Naive B cell (primary cell): ENCODE measurements around the gene HSP90B1. TPM values are rescaled to one million over a fixed set of nuclear protein-coding genes. Genes with fewer than 3 reads are reported as not detected.

ENCODE experiments used
- ATAC-seq, 2 donors: fragments of 150-1000 bp; cut with Tn5 transposase; 2 replicates each; pipeline ENCODE4 v1.10.0; 2021; ENCODE audit warnings: low read depth in 2 of 2, mild to moderate bottlenecking in 2 of 2, moderate library complexity in 2 of 2
- DNase-seq: peaks from one replicate; pipeline ENCODE4 v3.0.0; 2022
- H3K27ac Mint-ChIP-seq, 6 donors: one replicate each; pipeline ENCODE4 v1.8.0; 2020 to 2022; ENCODE audit warnings: mild to moderate bottlenecking in 6 of 6, mixed read lengths in 6 of 6, moderate library complexity in 5 of 6, inconsistent platforms in 2 of 6
- H3K27me3 Mint-ChIP-seq, 3 donors: one replicate each; pipeline ENCODE4 v1.8.0; 2021 to 2022; ENCODE audit warnings: mixed read lengths in 3 of 3, mild to moderate bottlenecking in 1 of 3
- H3K36me3 Mint-ChIP-seq, 2 donors: one replicate each; pipeline ENCODE4 v1.8.0; 2020 to 2022; ENCODE audit warnings: mixed read lengths in 2 of 2, inconsistent platforms in 1 of 2, mild to moderate bottlenecking in 1 of 2
- H3K4me1 Mint-ChIP-seq, 3 donors: one replicate each; pipeline ENCODE4 v1.8.0; 2020 to 2022; ENCODE audit warnings: mixed read lengths in 3 of 3, inconsistent platforms in 1 of 3, mild to moderate bottlenecking in 1 of 3, moderate library complexity in 1 of 3
- H3K4me3 Mint-ChIP-seq, 8 donors: one replicate each; pipeline ENCODE4 v1.8.0; 2020 to 2022; ENCODE audit warnings: mild to moderate bottlenecking in 8 of 8, mixed read lengths in 8 of 8, moderate library complexity in 8 of 8, inconsistent platforms in 2 of 8
- H3K9me3 Mint-ChIP-seq, 7 donors: one replicate each; pipeline ENCODE4 v1.8.0; 2020 to 2022; ENCODE audit warnings: mixed read lengths in 7 of 7, mild to moderate bottlenecking in 5 of 7, inconsistent platforms in 2 of 7, moderate library complexity in 1 of 7
- polyA plus RNA-seq, 6 donors: library from polyadenylated mRNA; unstranded; fragments of 300-500 nt; fragmentation: Illumina TruSeq; gene quantifications; one replicate each; pipeline ENCODE4 v1.2.3, GENCODE V29; 2021; ENCODE audit warnings: low read depth in 6 of 6

Gene HSP90B1
- polyA plus RNA-seq, result 100 to 1,000 TPM; 152 to 207 (median 177) TPM

DNA sequence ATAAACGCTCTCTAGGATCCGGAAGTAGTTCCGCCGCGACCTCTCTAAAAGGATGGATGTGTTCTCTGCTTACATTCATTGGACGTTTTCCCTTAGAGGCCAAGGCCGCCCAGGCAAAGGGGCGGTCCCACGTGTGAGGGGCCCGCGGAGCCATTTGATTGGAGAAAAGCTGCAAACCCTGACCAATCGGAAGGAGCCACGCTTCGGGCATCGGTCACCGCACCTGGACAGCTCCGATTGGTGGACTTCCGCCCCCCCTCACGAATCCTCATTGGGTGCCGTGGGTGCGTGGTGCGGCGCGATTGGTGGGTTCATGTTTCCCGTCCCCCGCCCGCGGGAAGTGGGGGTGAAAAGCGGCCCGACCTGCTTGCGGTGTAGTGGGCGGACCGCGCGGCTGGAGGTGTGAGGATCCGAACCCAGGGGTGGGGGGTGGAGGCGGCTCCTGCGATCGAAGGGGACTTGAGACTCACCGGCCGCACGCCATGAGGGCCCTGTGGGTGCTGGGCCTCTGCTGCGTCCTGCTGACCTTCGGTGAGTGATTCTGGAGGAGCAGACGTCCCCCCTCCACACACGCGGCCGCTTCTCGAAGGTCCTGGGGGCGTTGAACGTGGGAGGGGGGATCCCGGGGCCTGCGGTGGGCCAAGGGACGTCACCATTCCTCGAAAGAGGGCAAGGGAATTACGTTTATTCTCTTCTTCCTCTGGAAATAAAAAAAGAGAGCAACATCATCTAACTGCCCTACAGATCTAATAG lies at the start of gene HSP90B1:
TSS of gene HSP90B1 (plus strand) at position 377 of the 753 bp plus-strand sequence. CDS start at position 483, 106 bp downstream.
- peak within 1 kb of the TSS; percentile 99 to 100 (median 100) for H3K27ac Mint-ChIP-seq
- DNase-seq (peak; percentile 99), ATAC-seq (peak; percentile 56 to 62)
- H3K27me3 Mint-ChIP-seq, result no peaks in the 10 kb centered on the region
- no peaks in the 10 kb centered on the region for H3K36me3 Mint-ChIP-seq
- peaks cover 49 to 59% (median 51%) of the 10 kb centered on the region in 3 donors for H3K4me1 Mint-ChIP-seq
- H3K9me3 Mint-ChIP-seq, result peaks cover 0 to 3% (median 0%) of the 10 kb centered on the region in 7 donors
- peak within 1 kb of the TSS; percentile 88 to 99 (median 94) for H3K4me3 Mint-ChIP-seq

DNA sequence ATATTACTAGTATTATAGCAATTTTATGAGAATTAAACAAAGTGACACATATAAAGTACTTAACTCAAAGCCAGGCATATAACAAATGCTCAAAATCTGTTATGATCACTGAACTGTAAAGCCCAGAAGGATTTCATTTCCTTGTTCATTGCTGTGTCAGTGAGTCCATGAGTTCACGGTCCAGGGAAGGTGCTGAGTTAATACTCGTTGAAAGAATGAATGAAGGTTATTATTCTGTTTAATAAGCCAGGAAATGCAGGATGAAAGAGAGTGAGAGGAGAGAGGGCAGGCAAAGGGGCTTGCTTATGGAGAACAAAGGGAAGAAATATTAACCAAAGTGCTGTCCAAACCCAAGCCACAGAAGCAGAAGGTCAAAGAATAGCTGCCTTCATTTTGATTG lies 48.9 kb upstream of the HSP90B1 start:
- DNase-seq (no peak), ATAC-seq (peak; percentile 40 to 45)
- Mint-ChIP-seq H3K27ac (peak overlapping the region in 1 of 6 donors; percentile 67), H3K4me3 (no peak overlapping the region), H3K27me3 (peaks cover 0 to 13% (median 5%) of the 10 kb centered on the region in 3 donors), H3K4me1 (peaks cover 16 to 32% (median 29%) of the 10 kb centered on the region in 3 donors), H3K9me3 (no peaks in the 10 kb centered on the region), H3K36me3 (no peaks in the 10 kb centered on the region)

- Mint-ChIP-seq H3K4me3 (peak overlapping the region in 1 of 8 donors; percentile 69), H3K36me3 (no peaks in the 10 kb centered on the region), H3K27ac (peak overlapping the region in 1 of 6 donors; percentile 26), H3K27me3 (peaks cover 0 to 13% (median 5%) of the 10 kb centered on the region in 3 donors), H3K9me3 (no peaks in the 10 kb centered on the region), H3K4me1 (peaks cover 16 to 22% (median 20%) of the 10 kb centered on the region in 3 donors)
- no peak for DNase-seq
- ATAC-seq, result no peak
Measured at GRCh38 chr12:103882861-103883596, 47.2 kb upstream of the HSP90B1 start.

DNA sequence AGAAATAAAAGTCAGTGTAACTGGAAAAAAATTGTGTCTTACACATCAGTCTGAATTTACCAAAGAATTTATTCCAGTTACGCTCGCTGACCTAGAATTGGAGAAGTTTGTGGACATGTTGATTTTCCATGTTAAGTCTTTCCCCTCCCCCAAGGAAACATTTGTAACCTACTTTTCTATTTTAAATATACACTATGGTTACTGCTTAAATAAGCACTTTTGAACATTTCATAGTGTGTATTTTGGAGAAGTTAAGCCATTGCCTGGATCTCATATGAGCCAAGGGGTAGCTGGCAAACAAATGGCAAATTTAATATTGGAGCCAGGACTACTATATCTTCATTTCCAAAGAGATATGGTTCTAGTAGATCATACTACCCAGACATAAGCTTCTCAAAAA lies 46.3 kb upstream of the HSP90B1 start:
- Mint-ChIP-seq H3K27me3 (peaks cover 0 to 10% (median 5%) of the 10 kb centered on the region in 3 donors), H3K27ac (no peak overlapping the region), H3K4me3 (no peak overlapping the region), H3K4me1 (peaks cover 16 to 20% (median 17%) of the 10 kb centered on the region in 3 donors), H3K9me3 (no peaks in the 10 kb centered on the region), H3K36me3 (no peaks in the 10 kb centered on the region)
- DNase-seq, result no peak
- ATAC-seq, result no peak

- Mint-ChIP-seq H3K4me3 (peak overlapping the region in 1 of 8 donors; percentile 56), H3K27ac (peak overlapping the region in 4 of 6 donors; percentile 16 to 72 (median 61)), H3K9me3 (no peaks in the 10 kb centered on the region), H3K36me3 (no peaks in the 10 kb centered on the region), H3K27me3 (peaks cover 0 to 6% (median 5%) of the 10 kb centered on the region in 3 donors), H3K4me1 (peaks cover 16 to 20% (median 17%) of the 10 kb centered on the region in 3 donors)
- DNase-seq (peak; percentile 30), ATAC-seq (peak in 1 of 2 donors; percentile 59)
Measured at GRCh38 chr12:103884316-103884715, 45.9 kb upstream of the HSP90B1 start.

DNA sequence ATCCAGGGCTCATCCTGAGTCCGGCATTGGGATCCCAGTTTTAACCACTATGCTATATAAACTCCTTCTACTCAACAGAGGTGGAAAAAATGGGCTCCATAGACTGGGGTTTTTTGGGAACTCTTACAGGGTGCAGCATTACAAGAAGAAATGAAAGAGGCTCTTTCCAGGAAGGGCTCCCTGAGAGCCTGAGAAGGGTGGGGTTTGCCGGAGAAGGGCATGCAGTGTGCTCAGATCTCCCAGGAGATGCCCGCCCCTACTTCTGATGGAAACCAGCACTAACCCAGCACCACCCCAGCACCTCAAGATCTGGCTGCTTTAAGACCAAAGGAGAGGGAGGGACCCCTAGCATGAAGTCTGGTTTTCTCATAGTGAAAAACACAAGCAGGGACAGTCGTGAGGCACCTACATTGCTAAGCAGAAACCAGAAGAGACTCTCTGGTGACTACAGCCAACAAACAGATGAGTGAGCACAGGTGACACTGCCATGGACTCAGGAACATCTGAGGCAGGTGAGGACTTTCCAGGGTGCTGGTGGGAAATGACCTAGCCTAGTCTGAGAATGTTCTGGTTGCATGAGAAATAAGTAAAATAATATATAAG lies 43.9 kb upstream of the HSP90B1 start:
- DNase-seq (no peak), ATAC-seq (no peak)
- peaks cover 0 to 2% (median 2%) of the 10 kb centered on the region in 3 donors for H3K27me3 Mint-ChIP-seq
- H3K9me3 Mint-ChIP-seq, result no peaks in the 10 kb centered on the region
- peaks cover 5 to 8% (median 7%) of the 10 kb centered on the region in 3 donors for H3K4me1 Mint-ChIP-seq
- no peak overlapping the region for H3K27ac Mint-ChIP-seq
- no peaks in the 10 kb centered on the region for H3K36me3 Mint-ChIP-seq
- no peak overlapping the region for H3K4me3 Mint-ChIP-seq

DNA sequence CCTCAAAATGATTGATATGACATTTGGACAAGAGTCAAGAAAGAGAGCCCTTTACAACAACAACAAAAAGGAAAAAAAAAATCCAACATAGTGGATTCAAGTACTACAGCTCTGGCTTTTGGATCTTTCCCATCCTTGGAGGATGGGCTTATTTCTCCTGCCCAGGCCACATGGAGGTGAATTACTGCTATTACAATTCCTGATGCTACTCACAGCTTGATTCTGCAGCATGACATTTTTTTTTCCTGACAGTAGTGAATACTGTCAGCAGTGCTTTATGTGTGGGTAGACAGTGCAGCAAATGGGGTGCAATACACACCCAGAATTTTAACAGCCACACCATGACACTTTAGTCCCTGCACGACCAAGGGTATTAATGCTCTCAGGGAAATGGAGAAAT lies 42.5 kb upstream of the HSP90B1 start:
- no peak for ATAC-seq

DNA sequence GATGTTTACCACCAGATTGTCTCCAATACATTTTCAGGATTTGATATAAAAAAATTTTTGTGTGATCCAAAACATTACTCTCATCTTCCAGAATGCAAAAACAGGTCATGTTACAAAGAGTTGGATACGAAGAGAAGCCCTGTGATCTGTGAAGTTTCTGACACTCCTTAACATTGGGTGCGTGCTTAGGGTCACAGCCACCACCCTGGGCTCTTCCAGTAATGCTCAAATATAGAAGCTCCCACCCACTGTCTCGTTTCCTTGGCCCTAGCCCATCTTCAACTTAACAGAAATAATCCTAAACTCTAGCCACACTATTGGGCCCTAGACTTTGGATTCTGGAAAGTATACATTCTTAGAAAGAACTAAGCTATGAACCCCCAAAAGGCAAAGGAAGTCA lies 32.9 kb upstream of the HSP90B1 start:
- Mint-ChIP-seq H3K27me3 (no peaks in the 10 kb centered on the region), H3K36me3 (no peaks in the 10 kb centered on the region), H3K4me1 (no peaks in the 10 kb centered on the region), H3K4me3 (no peak overlapping the region), H3K27ac (no peak overlapping the region), H3K9me3 (no peaks in the 10 kb centered on the region)
- no peak for ATAC-seq
- DNase-seq, result no peak

More for the DNA sequence above, 42.5 kb upstream of the HSP90B1 start:
- no peak overlapping the region for H3K27ac Mint-ChIP-seq
- H3K27me3 Mint-ChIP-seq, result no peaks in the 10 kb centered on the region
- no peaks in the 10 kb centered on the region for H3K36me3 Mint-ChIP-seq
- no peak for DNase-seq
- H3K9me3 Mint-ChIP-seq, result no peaks in the 10 kb centered on the region
- H3K4me1 Mint-ChIP-seq, result peaks cover 3 to 5% (median 4%) of the 10 kb centered on the region in 3 donors
- no peak overlapping the region for H3K4me3 Mint-ChIP-seq

DNA sequence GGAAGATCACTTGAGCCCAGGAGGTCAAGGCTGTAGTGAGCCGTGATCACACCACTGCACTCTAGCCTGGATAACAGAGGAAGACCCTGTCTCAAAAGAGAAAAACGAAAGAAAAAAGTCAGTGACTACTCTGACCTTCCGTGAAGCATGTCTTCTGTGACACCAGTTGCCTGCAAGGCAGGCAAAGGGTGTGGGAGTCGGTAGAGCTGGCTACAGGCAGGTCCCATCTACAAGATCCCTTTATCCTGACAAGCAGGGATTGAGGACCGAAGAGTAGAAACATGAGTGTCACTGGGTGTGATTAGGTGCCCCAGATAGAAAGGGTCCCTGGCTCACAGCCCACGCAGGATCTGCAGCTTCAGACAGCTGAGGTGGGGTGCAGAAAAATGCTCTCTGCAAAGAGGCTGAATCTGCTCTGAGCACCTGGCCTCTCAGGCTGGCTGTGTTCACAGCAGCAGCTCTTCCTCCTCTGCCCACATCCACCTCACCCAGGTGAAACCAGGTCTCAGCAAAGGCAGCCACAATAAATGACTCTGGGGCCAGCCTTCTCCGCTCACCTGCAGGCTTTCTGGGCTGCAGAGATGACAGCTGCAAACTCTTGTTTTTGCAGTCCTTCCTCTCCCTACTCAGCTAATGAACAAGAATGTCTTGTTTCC lies 28.6 kb upstream of the HSP90B1 start:
- H3K4me1 Mint-ChIP-seq, result peaks cover 2 to 9% (median 7%) of the 10 kb centered on the region in 3 donors
- DNase-seq, result no peak
- no peak overlapping the region for H3K27ac Mint-ChIP-seq

GRCh38 chr12:103903993-103904392 lies 26.2 kb upstream of the HSP90B1 start:
- H3K4me1 Mint-ChIP-seq, result peaks cover 4 to 12% (median 7%) of the 10 kb centered on the region in 3 donors
- peaks cover 0 to 7% (median 0%) of the 10 kb centered on the region in 3 donors for H3K27me3 Mint-ChIP-seq
- H3K27ac Mint-ChIP-seq, result peak overlapping the region in 1 of 6 donors; percentile 21
- H3K4me3 Mint-ChIP-seq, result no peak overlapping the region
- peaks cover 0 to 4% (median 0%) of the 10 kb centered on the region in 7 donors for H3K9me3 Mint-ChIP-seq
- ATAC-seq (no peak), DNase-seq (no peak)
- no peaks in the 10 kb centered on the region for H3K36me3 Mint-ChIP-seq

More for the DNA sequence above, 28.6 kb upstream of the HSP90B1 start:
- peaks cover 0 to 7% (median 0%) of the 10 kb centered on the region in 3 donors for H3K27me3 Mint-ChIP-seq
- ATAC-seq, result no peak
- peak overlapping the region in 1 of 8 donors; percentile 3 for H3K4me3 Mint-ChIP-seq
- no peaks in the 10 kb centered on the region for H3K36me3 Mint-ChIP-seq
- H3K9me3 Mint-ChIP-seq, result peaks cover 0 to 4% (median 0%) of the 10 kb centered on the region in 7 donors

DNA sequence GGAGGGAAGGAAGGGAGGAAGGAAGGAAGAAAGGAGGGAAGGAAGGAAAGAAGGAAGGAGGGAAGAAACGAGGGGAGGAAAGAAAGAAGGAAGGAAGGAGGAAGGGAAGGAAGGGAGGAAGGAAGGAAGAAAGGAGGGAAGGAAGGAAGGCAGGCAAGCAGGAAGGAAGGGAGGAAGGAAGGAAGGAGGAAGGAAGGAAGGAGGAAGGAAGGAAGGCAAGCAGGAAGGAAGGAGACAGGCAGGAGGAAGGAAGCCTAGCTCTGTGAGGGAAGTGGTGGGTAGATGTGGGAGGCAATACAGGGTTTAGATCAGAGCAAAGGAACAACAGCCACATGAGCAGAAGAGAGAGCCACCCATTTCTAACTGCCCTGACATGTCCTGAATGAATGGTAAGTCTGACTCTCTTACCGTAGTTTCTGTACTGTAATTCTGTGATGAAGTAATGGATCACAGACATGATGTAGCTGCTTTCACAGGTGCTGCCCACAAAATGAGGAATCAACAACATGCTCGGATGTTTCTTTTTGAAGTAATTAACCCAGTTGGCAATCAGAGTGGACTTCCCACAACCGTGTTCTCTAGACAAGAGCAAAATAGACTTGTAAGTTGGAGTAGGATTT lies 24.4 kb upstream of the HSP90B1 start:
- peaks cover 4 to 12% (median 7%) of the 10 kb centered on the region in 3 donors for H3K4me1 Mint-ChIP-seq
- peak overlapping the region; percentile 43 to 97 (median 53) for H3K27ac Mint-ChIP-seq
- H3K4me3 Mint-ChIP-seq, result peak overlapping the region in 1 of 8 donors; percentile 25
- no peaks in the 10 kb centered on the region for H3K36me3 Mint-ChIP-seq
- ATAC-seq, result no peak
- peaks cover 0 to 7% (median 0%) of the 10 kb centered on the region in 3 donors for H3K27me3 Mint-ChIP-seq
- no peak for DNase-seq
- peaks cover 0 to 4% (median 0%) of the 10 kb centered on the region in 7 donors for H3K9me3 Mint-ChIP-seq

- no peak overlapping the region for H3K4me3 Mint-ChIP-seq
- H3K27ac Mint-ChIP-seq, result no peak overlapping the region
- DNase-seq (no peak), ATAC-seq (no peak)
- H3K27me3 Mint-ChIP-seq, result peaks cover 0 to 7% (median 0%) of the 10 kb centered on the region in 3 donors
- no peaks in the 10 kb centered on the region for H3K36me3 Mint-ChIP-seq
- peaks cover 4 to 12% (median 7%) of the 10 kb centered on the region in 3 donors for H3K4me1 Mint-ChIP-seq
- peaks cover 0 to 4% (median 0%) of the 10 kb centered on the region in 7 donors for H3K9me3 Mint-ChIP-seq
Measured at GRCh38 chr12:103908246-103908541, 22.0 kb upstream of the HSP90B1 start.
